ENCODE data around the gene TMEM178B. TPM values are rescaled to one million over a fixed set of nuclear protein-coding genes. Genes with fewer than 3 reads are reported as not detected.

TMEM178B gene
- total and polyA plus RNA-seq, 2 of the 4 experiments (the other 2 are of a cell fraction): under 0.01 to 0.05 TPM

- dilution Hi-C loops (cut with HindIII; ENCODE audit: low sequenced_read_pairs, unreplicated experiment) (no loop called here), in situ Hi-C loops (cut with MboI; ENCODE audit: low sequenced_read_pairs) (no loop called here), intact Hi-C loops (cut with micrococcal nuclease) (no loop called here)
- no peak for TF ChIP-seq SMC3 (IDR thresholded peaks at IDR 0.05; ENCODE audit: low read depth, low read length)
- no peak for TF ChIP-seq RAD21 (IDR thresholded peaks at IDR 0.05; ENCODE audit: low read length)
- TF ChIP-seq CEBPB (IDR thresholded peaks at IDR 0.05; ENCODE audit: low read depth, low read length): no peak
- TF ChIP-seq USF2 (IDR thresholded peaks at IDR 0.05; ENCODE audit: low read depth, low read length): no peak
- TF ChIP-seq MAFK (IDR thresholded peaks at IDR 0.05; ENCODE audit: low read depth, low read length): no peak
- no peak overlapping the region for H3K4me3 ChIP-seq (ENCODE audit: insufficient read depth, low read depth, low read length)
- no peaks in the 10 kb centered on the region for H3K4me1 ChIP-seq (ENCODE audit: control insufficient read depth, insufficient read depth, low read length)
- H3K79me1 ChIP-seq (ENCODE audit: low read depth in 1 of 2, low read length in 2 of 2): no peaks in the 10 kb centered on the region; a peak in 1 of 4 replicates
- H3K9me3 ChIP-seq (ENCODE audit: control insufficient read depth, insufficient read depth, low read length): peaks cover 13% of the 10 kb centered on the region; the same call in 1 of the 2 replicates
- no peak overlapping the region for H2AFZ ChIP-seq (replicated peaks; ENCODE audit: low read length, poor library complexity)
- H3K18ac ChIP-seq (ENCODE audit: low read depth, low read length): no peak overlapping the region
- H3K27me3 ChIP-seq (ENCODE audit: control insufficient read depth, insufficient read depth, low read length): no peaks in the 10 kb centered on the region
- DNase-seq (no peak), ATAC-seq (ENCODE audit: low read depth) (no peak)
- H2BK20ac ChIP-seq (ENCODE audit: low read depth, low read length): no peak overlapping the region
- no peak overlapping the region for H4K91ac ChIP-seq (ENCODE audit: insufficient read depth, low read depth, low read length)
- H2AK5ac ChIP-seq (ENCODE audit: low read depth, low read length): no peak overlapping the region
- ChIA-PET CTCF (no interaction called here), POLR2A (ENCODE audit: unreplicated experiment) (no interaction called here)
- no peak overlapping the region for H3K4ac ChIP-seq (ENCODE audit: low read depth, low read length)
- no TSS peak for BruUV-seq (replicated peaks)
- no peak overlapping the region for H2AK9ac ChIP-seq (replicated peaks; ENCODE audit: low read depth, low read length, poor library complexity)
- no peak overlapping the region for H3K4me2 ChIP-seq (ENCODE audit: low read depth, low read length)
- no peak overlapping the region for H3K27ac ChIP-seq (ENCODE audit: insufficient read depth, low read length)
- H3K23ac ChIP-seq (ENCODE audit: low read depth, low read length): no peak overlapping the region
- H3K56ac ChIP-seq (ENCODE audit: extremely low read depth, insufficient read depth, low read length): no peak overlapping the region
- no peak overlapping the region for H2BK5ac ChIP-seq (ENCODE audit: low read depth, low read length, poor library complexity, severe bottlenecking)
- H4K20me1 ChIP-seq (ENCODE audit: insufficient read depth, low read length): no peaks in the 10 kb centered on the region
- H4K8ac ChIP-seq (ENCODE audit: low read depth in 2 of 2, low read length in 2 of 2): no peak overlapping the region
- H2BK15ac ChIP-seq (ENCODE audit: low read depth, low read length): no peak overlapping the region
- H3K9me1 ChIP-seq (ENCODE audit: insufficient read depth, low read length): no peaks in the 10 kb centered on the region
- no peaks in the 10 kb centered on the region for H3K36me3 ChIP-seq (ENCODE audit: control insufficient read depth, insufficient read depth, low read length)
- no peak overlapping the region for H4K5ac ChIP-seq (ENCODE audit: low read depth, low read length)
- no peak overlapping the region for H3K14ac ChIP-seq (replicated peaks; ENCODE audit: low read depth, low read length)
- 20% methylated on average over 1 of the region's 3 CpGs; no CpG with 5 or more reads in 1 of the 2 experiments for WGBS, 2 experiments (ENCODE audit: extremely low coverage in 2 of 2, insufficient read length in 1 of 2)
- H3K9ac ChIP-seq (ENCODE audit: low read depth, low read length): no peak overlapping the region
- no peak overlapping the region for H2BK120ac ChIP-seq (ENCODE audit: low read depth, low read length)
Observed at GRCh38 chr7:141320287-141320686, 246.4 kb downstream of the TMEM178B start.

Measured in IMR-90 (cell line).